Stimulated activated CD8-positive, alpha-beta memory T cell treated with anti-CD3 and anti-CD28 coated beads, Interleukin-4, amount 100 ng/mL, for 1 hour (primary cell): ENCODE data around the gene REG4.
A peak's percentile ranks its signal among the peaks of the same experiment; 100 is the strongest.
"Not testable (repeated sequence)": the region's sequence is repeated elsewhere in the genome, so short reads cannot be mapped to it uniquely, and the experiment has no call there.

Experiments used
- DNase-seq, 2 donors: peaks; one replicate each; pipeline ENCODE4 v3.0.0-alpha.2; 2020; ENCODE audit warnings: low read depth in 2 of 2, low spot score in 1 of 2

REG4 gene

DNA sequence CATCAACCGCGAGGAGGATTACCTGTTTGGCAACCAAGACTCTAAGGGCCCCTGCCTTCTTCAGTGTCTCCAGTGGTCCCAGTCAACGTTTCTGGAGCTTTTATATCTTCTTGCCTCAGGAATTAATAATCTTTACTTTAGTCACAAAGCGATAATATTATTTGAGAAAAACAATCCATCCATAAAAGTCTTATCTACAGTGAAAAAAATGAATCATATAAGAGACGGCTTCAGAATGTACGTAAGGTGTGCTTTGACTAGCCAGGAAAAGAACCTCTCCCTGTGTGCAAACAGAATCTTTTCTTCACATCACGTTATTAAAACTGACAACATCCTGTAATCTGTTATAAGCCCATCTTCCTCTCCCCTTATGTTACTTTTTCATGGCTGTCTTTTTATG is at the start of gene REG4:
REG4 (minus strand) TSS at position 74 of the 400 bp plus-strand sequence. CDS start 2,691 bp downstream, outside the sequence.
- no peak for DNase-seq

DNA sequence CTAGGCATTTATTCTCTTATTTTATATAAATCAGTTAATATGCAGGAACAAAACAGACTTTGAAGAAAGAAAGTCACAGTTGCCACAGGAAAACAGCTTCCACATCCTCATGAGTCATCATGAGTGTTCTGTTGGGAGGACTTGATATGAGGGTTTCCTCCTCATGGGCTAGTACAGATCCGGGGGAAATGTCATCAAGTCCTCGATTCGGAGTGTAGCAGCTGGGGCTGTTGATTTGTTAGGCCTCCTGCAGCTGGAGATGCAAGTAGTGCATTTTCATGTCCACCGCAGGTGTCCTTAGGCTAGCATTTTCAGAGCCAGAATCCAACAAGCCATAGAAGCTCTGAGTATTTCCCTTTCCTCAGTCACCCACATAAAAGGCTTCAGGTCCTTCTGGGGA is 48.4 kb upstream of the REG4 start:
- DNase-seq = no peak

DNA sequence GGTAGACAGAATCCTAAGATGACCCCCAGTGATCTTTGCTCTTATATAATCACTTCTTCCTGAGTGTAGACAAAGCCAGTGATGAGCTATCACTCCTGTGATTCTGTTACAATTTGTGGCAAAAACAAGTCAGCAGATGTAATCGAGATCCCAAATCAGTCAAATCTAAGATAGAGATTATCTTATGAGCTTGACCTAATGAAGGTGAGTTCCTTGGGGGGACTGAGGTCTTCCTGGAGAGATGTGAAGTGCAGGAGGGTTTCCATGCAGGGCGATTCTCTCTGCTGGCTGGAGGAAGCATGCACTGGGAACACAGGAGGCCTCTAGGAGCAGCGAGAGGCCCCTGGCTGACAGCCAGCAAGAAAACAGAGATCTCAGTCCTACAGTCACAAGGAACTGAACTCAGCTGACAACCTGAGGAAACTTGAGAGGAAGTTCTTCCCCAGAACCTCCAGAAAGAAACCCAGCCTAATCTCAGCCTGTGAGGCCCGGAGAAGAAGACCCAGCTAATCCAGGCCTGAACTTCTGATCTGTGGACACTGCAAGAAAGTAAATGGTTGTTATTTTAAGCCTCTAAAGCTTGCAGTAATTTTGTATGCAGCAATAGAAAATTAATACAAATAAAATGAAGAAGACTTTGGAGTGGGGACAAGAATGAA is 47.4 kb upstream of the REG4 start:
- DNase-seq = not testable (repeated sequence)

DNA sequence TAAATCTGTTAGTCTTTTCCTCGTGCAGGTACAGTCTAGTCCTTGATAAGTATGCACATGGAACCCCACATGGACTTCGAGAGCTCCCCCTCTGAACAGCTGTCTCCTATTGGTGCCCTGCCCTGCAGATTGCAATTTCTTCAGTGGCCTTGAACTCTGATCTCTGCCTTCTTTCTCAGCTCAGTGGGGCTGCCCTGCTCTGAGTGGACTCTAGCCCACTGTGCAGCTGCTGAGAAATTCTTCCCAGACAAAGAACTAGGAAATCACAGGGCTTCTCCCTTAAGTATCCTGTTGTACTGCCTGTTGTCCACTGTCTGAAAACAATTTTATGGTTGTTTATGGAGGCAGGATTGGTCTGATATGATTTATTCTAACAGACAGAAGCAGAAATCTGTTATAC is 46.9 kb upstream of the REG4 start:
- DNase-seq = no peak

DNA sequence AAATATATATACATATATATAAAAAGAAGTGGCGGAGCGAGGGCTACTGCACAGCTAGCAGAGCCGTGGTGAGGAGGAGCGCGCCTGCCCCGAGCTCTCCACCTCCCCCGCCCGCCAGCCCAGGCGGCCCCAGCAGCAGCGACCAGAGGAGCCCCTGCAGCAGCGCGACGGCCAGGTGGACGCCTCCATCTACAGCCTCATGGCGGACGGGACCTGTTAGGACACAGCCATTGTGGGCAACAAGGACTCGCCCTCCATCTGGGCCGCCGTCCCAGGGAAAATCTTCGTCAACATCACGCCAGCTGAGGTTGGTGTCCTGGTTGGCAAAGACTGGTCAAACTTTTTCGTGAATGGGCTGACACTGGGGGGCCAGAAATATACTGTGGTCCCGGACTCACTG is 41.9 kb upstream of the REG4 start:
- DNase-seq = no peak

DNA sequence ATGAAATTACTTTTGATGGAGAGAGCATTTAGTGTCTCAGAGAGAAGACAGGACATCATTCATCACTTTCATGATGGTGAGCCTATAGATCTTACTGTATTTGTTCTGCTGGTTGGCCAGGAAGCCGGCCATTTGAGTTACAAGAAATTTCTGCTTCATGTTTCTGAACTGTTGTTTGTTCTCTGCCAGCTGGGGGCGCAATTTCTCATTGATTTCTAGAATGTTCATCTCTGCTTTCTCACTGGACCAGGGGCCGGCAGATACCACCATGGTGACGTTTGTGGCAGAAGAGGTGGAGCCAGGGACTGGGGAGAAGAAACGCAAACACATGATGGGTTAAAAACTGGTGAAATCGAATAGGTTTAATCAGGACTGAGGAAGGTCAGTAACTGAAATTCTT is 32.9 kb upstream of the REG4 start:
- not testable (repeated sequence) for DNase-seq

DNA sequence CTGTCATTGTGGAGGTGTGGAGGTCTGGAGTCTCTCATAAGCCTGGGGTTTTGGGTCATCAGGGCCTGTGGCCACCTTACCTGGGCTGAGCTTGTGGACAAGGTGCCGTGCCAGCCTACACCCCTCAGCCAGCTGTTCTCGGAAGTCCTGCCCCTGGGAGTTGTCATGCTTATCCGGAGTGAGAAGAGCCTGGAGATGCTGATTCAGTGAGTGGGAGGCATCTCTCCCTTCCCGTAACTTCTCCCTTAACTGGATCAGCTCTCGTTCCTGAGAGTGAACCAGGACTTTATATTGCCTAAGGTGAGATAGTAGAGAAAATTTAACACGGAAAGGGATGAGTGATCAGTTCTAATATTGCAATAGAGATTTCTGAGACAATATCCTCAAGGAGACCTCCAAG is 30.0 kb upstream of the REG4 start:
- DNase-seq = no peak

DNA sequence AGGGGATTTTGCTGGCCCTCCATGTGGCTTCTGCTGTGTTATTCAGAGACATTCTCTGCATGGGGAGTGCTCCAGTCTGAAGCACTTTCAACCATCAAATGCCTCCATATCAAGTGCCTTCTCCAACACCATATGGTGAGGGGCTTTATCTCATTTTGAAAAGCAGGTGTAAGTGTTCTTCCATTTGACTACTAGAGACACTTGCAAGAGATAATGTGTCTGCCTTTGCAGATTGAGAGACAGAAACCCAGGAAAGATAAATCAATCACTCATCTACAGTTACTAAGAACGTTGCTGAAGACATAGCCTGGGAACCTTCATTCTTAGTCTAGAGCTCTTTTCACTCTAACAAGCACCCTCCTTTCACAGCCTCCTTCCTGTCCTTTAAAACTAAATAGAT is 29.5 kb upstream of the REG4 start:
- DNase-seq = no peak

DNA sequence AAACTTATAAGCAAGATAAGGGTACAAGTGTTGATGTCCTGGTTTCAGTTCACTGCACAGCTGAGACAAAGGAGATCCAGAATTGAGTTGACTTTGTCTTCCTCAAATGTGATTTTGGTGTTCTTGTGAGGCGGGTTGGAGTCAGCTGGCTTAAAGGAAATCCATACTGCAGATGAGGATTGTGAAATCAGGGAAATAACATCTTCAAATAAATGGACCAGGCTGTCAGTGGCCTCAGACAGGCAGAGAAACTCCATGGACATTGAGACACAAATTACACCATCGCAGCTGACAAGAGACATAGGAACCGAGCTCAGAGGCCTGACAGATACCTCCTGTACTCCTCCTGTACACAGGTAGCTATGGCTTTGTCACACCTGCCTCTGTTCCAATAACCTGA is 27.0 kb upstream of the REG4 start:
- DNase-seq = no peak

DNA sequence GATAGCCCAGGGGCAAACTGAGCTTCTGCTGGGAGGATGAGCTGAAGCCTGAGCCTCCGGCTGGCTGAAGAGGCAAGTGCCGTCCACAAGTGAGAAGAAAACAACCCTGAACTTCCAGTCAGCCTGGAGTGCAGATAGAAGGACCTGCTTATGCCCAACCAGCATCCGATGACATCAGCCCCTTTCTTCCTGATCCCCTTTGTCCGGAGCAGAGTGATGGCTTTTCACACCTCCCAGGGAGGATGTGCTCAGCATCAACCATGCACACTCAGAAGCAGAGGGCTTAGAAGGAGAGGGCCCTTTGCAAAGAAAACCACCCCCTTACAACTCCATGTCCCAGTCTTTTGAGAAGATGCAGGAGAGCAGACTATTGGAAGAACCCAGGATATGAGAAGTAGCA is 23.7 kb upstream of the REG4 start:
- no peak for DNase-seq

DNA sequence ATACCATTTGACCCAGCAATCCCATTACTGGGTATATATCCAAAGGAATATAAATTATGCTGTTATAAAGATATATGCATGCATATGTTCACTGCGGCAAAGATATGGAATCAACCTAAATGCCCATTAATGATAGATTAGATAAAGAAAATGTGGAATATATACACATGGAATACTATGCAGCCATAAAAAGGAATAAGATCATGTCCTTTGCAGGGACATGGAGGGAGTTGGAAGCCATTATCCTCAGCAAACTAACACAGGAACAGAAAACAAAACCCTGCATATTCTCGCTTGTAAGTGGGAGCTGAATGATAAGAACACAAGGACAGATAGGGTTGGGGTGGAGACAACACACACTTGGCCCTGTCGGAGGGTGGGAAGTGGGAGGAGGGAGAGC is 19.8 kb upstream of the REG4 start:
- DNase-seq = no peak

DNA sequence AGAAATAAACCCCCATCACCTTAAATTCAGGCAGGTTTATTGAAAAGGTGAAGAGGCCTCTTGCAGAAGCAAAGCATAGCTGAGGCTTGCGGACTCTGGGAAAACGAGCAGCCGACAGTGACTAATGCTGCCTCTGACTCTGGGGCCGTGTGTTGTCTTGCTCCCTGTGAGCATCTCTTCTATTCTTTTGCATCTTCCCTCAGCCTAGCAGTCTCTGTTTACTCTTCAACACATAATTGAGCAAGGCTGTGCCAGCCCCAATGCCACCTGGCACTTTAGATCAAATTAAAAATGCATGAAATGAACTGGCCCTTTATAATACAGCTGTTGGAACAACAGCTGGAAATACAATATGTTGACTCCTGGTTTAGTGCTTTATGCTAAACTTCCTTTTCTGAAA is 18.4 kb upstream of the REG4 start:
- DNase-seq = no peak

DNA sequence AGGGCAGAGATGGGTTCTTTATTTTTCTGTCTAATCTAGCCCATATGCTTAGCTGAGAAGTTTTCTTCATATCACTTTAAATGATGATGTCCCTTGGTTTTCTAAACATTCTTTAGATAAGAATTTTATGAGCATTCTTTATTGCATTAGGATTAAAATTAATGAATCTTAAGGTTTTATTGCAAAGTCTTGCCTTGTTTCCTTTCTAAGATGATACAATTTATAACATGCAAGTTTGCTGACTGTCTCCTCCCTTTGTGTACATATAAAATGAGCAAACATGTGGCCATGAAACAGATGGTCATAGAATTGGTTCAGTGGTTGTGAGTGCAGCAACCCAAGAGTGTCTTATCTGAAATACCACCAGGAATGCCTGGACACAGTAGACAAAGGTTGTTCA is 17.7 kb upstream of the REG4 start:
- not testable (repeated sequence) for DNase-seq

DNA sequence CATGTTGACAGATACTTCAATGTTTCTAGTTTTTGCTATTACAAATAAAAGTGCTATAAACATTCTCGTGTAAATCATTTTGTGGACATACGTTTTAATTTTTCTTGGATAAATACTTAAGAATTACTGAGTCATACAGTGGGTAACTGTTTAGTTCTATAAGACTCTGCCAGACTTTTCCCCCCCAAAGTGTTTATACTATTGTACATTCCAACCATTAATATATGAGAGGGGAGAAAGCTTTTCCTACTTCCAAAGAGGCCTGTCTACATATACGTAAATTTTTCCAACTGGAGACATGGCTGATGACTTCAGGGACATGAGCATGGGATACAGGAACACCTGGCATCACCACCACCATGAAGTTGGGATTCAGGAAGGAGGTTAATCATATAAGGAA is 17.0 kb upstream of the REG4 start:
- no peak for DNase-seq

DNA sequence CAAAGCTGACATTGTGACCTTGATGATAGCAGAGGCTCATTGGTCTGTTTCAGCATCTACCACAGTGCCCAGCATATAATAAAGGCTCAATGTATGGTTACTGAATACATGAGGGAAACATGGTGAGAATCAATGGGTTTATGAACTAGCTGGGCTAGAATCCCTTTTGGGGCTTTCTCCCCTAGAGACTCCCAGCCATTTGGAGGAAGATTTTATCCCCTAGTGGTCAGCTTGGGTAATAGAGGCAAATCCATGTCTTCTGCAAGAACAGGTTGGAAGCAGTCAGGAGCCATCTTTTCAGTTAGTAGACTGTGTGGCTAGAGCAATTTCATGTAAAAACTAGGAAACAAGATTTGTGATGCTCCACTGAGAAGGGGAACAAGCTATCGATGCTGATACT is 15.8 kb upstream of the REG4 start:
- no peak for DNase-seq

DNA sequence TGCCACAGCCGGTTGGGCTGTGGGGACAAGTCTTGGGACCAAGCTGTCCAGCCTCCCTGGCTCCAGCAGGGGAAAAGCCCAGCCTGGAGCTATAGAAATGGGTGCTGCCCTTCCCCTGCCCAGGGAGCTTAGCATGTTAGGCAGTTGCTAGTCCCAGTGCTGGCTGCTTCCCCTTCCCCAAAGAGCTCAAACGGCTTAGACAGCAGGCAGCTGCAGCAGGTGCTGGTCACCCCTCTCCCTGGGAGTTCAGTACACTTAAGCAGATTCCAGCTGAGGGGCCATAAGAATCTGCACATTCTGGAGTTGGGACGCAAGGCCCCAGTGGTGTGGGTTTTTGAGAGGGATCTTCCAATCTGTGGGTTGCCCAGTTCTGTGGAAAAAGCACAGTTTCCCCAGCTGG is 11.1 kb upstream of the REG4 start:
- DNase-seq = no peak

DNA sequence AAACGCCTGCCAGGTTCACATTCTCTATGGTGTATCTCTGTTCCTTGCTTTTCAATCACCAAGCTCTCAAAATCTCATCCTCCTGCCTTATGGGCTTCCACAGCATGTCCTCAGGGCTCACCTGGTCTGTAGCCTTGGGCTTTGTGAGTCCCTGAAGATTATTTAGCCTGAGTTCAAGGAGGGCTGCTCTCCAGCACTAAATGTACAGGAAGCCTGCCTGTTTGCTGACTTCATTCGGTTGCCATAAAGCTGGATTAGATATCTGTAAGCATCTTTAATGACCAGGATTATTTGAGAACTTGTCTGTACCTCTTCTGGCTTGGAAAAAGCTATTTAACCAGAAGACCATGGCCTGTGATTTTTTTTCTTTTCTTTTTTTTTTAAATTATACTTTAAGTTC is 6.9 kb upstream of the REG4 start:
- DNase-seq = no peak

DNA sequence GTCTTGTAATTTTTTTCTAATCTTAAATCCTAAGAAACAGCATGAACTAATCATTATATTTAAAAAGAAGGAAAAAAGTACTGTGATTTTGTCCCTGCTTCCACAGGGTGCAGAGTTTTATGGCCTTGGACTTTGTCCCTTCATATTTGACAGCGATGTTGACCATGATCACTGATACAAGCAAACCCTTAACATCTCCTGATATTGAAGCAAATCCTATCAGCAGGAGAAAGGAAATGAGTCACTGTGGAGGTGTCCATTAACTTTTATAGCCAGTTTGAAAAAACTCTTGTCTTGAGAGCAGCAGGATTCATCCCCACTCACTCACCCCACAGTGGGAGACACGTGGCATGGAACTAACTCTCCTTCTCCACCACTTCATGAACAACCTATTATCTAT is 5.1 kb upstream of the REG4 start:
- no peak for DNase-seq

DNA sequence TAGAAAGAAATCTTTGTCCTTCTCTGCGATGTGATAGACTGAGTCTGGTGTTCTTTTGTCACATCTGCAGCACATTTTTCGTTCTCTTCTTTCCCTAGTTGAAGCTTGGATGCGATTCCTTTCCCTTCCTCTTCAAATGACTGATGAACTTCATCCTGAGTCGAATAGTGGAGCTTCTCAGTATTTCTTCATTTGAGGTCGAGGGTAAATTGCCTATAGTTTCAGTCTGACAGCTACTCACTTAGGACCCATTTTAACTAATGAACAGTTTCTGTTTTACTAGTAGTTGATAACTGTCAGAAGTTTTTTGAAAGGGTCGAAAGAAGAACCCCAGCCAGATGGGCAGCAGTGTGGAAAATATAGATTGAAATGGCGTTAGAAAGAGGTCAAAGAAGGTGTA is 4.7 kb upstream of the REG4 start:
- no peak for DNase-seq

DNA sequence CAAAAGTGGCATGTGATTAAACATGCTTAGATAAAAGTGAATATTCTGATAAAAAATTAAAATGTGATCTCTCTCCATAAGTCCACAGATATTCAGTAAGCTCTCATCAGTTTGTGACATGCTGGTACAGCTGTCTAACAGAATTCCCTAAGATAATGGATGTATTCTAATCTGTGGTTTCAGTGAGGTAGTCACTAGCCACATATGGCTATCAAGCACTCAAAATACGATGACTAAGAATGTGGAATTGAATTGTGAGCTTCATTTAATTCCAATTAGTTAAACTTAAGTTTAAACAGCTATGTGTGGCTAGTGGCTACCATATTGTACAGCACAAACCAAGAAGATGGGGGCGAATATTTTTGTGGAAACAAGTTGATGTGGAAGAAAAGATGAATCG is 4.1 kb upstream of the REG4 start:
- DNase-seq = no peak

DNA sequence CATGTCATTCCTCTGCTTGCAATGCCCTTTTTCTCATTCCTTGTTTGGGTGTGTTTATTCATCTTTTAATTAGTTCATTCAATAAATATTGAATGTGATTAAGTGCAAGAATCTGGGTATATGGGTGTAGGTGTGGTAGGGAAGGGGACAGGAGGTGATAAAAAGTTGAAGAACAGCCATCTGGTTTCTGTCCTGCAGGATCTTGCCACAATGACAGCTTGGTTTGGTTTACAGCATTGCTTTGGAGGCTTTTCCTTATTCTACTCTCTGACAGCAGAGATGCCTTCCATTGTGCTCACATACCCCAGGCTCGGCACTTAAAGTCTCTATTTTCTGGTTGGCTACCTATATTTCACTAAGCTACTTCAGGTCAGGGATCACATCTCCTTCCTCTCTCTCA is 3.0 kb upstream of the REG4 start:
- DNase-seq = no peak

DNA sequence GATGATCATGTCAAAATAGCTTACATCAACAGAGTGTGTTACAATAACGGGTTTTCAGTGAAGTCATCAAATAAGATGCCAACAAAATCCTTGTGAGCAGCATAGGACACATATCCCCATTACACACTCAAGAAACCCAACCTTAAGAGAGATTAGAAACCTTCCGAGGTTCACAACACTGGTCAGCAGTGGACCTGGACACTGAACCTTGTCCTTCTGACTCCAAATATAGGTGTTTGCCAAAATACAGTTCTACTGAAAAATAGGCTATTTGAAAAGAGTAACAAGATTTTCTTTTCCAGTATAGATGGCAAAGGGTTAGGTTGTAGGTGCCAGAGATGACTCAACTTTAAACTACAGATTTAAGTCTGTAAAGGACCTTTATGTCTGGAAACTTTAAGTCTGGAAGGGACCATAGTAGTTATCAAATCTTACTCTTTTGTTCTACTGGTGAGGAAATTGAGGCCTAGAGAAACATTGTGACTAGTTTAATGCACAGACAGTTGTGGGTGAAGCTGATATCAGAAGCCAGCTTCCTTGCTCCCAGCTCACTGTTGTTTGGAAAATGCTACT is 811 bp upstream of the REG4 start:
- no peak for DNase-seq

DNA sequence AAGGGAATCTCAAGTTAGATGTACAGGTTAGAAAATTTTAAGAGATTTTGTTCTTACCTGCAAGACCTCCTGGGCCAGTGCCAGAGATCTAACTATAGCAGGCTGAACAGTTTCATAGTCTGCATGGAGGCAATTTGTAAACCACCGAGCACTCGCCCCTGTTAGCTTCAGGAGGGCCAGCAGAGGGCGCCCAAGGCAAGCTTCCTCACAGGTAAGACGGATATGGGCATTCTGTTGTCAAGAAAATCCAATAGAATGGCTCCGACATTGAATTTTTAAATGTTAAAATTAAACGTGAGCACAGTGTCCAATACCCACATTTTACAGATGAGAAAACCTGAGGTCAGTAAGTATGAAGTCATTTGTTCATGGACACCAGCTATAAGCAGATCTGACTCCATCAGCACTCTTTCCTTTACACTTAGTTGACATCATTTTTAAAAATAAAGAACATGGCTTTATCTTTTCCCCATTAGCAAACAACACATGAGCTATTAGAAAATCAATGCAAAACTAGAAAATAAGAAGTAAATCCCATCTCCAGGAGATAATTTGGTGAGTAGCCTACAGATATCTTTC is 2.2 kb downstream of the REG4 start:
- peak; percentile 20 to 40 for DNase-seq
